ENCODE measurements around the gene STUM. TPM values are rescaled to one million over a fixed set of nuclear protein-coding genes. Genes with fewer than 3 reads are reported as not detected.

The STUM gene
- total RNA-seq, 1 donor from 2014 or later, result 3.0 TPM

DNA sequence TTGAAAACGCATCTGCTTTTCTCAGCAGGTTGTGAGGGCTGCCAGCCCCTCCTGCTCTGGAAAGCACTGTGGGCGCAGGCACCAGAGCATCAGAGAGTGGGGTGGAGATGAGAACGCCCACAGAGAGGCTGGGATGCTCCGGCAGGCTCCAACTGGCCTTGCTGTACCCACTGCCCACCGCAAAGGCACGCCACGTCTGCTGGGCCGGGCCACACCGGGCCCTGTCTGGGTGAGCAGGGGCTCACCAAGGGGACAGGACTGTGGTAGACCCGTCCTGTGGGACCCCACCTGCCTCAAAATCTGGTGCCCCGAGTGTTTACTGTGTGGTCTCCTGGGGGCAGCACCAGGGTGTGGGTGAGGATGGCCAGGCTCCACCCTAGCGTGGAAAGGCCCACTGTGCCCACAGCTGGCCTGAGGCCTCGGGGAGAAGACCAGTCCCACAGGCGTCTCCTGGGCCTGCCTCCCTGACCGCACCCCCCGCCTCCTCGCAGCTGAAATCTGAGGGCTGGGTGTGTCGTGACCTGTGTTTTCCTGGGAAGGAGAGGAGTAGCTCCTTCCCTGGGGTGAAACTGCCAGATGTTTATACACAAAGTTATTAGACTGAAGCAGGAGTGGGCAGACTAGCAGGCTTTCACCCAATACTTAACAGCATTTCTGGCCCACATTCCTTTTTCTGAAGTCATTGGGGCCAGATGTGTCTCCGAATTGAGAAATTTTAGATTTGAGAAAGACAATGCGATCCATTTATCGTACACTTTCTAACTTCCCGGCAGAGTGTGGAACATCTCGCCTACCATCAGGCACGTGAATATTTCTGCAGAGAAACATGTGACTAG, 53.8 kb downstream of the STUM start:
- H3K27ac ChIP-seq, result peak overlapping the region; percentile 64 to 73
- intact Hi-C loops (cut with DNase I), result loop anchor here (10.0 kb wide), 1 partner anchor 188 kb away; no protein-coding TSS in a partner anchor
- H3K4me3 ChIP-seq, result peak overlapping the region in 1 of 2 donors; percentile 2

DNA sequence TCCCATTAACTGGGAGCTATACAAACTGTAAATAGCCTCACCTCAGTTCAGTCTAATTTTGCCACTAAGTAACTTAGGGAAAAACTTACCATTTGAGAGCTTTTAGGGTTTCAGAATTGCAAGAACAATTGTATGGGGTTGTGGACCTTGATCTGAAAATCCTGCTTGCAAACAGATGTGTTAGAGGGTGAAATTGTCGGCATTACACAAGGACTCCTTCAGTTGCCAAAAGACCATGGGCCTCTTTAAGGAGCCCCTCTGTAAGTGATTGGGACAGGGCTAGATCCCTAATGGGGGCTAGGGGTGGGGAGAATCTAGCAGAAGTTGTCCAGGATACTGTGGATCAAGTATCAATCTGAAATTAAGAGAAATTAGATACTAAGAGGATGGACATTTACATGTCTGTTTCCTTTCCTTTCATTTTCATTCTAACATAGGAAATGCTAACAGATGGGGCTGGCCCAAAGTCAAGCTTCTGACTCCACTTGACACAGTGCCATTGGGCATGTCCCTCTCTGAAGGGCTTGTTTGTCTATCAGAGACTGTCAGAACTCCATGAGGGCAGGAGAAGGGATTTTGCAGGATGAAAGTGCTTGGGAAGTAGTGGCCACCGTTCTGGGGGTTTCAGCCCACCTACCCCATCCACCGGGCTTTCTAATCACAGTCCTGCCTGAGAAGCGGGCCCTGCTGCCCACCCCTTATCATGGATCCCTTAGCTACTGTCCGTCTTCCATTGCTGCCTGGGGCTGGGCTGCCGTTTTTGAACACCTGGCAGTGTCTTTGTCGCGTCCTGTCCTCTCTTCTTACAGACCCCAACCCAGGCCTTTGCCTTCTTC, 54.7 kb downstream of the STUM start:
- peak overlapping the region; percentile 14 to 73 for H3K27ac ChIP-seq
- no peaks in the 10 kb centered on the region for H3K27me3 ChIP-seq
- DNase-seq (ENCODE audit: low spot score in 2 of 2), result peak in 1 of 2 donors; percentile 81
- intact Hi-C loops (cut with DNase I), result loop anchor here (10.0 kb wide), 1 partner anchor 188 kb away; no protein-coding TSS in a partner anchor
- no peaks in the 10 kb centered on the region for H3K36me3 ChIP-seq
- H3K9me3 ChIP-seq, result no peaks in the 10 kb centered on the region
- H3K4me1 ChIP-seq, result peaks cover 4 to 15% of the 10 kb centered on the region in 2 donors
- TF ChIP-seq, protein P1, sequence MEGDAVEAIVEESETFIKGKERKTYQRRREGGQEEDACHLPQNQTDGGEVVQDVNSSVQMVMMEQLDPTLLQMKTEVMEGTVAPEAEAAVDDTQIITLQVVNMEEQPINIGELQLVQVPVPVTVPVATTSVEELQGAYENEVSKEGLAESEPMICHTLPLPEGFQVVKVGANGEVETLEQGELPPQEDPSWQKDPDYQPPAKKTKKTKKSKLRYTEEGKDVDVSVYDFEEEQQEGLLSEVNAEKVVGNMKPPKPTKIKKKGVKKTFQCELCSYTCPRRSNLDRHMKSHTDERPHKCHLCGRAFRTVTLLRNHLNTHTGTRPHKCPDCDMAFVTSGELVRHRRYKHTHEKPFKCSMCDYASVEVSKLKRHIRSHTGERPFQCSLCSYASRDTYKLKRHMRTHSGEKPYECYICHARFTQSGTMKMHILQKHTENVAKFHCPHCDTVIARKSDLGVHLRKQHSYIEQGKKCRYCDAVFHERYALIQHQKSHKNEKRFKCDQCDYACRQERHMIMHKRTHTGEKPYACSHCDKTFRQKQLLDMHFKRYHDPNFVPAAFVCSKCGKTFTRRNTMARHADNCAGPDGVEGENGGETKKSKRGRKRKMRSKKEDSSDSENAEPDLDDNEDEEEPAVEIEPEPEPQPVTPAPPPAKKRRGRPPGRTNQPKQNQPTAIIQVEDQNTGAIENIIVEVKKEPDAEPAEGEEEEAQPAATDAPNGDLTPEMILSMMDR (IDR thresholded peaks at IDR 0.05), result no peak
- peak overlapping the region in 1 of 2 donors; percentile 2 for H3K4me3 ChIP-seq

More for the DNA sequence above, 53.8 kb downstream of the STUM start:
- Histone ChIP-seq H3K27me3 (no peaks in the 10 kb centered on the region), H3K36me3 (no peaks in the 10 kb centered on the region), H3K4me1 (peaks cover 4 to 15% of the 10 kb centered on the region in 2 donors), H3K9me3 (no peaks in the 10 kb centered on the region)
- peak in 1 of 2 donors; percentile 69 for DNase-seq (ENCODE audit: low spot score in 2 of 2)
- TF ChIP-seq, protein P1 (IDR thresholded peaks at IDR 0.05), result no peak

DNA sequence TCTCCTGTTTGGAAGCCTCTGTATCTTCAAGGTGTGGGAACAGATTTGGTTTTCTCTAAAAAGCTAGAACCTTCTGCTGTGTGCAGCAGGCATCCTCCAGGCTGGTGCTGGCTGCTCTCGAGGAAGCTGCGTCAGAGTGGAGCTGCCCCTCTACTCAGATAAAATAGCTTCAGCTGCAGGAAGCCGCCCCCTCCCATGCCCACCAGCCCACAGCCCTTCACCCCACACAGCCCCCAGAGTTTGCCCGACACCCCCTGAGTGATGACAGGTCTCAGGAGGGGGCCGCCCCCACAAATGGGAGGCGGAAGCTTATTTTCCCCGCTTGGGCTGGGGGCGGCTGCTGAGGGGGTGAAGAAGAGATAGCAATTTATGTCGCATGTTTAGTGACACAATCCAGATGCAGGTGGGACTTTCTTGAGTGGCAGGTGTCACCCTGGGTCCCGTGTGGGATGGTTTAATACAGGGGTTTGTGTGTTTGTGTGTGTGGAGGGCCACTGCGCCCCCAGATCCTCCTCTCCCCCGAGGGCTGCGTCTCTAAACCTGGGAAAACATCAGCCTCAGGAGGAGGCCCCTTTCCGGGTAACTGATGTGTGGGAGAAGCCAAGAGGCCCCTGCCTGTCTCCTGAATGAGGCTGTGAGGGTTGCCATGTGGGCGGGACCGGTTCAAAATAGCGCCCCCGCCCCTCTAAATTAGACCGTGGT, 55.4 kb downstream of the STUM start:
- Histone ChIP-seq H3K4me3 (no peak overlapping the region), H3K36me3 (no peaks in the 10 kb centered on the region), H3K27ac (peak overlapping the region in 1 of 2 donors; percentile 73), H3K4me1 (peaks cover 4 to 15% of the 10 kb centered on the region in 2 donors), H3K27me3 (no peaks in the 10 kb centered on the region), H3K9me3 (no peaks in the 10 kb centered on the region)
- no peak for DNase-seq (ENCODE audit: low spot score in 2 of 2)
- TF ChIP-seq, protein P1 (IDR thresholded peaks at IDR 0.05), result no peak
- intact Hi-C loops (cut with DNase I), result loop anchor here (10.0 kb wide), 1 partner anchor 189 kb away; no protein-coding TSS in a partner anchor

DNA sequence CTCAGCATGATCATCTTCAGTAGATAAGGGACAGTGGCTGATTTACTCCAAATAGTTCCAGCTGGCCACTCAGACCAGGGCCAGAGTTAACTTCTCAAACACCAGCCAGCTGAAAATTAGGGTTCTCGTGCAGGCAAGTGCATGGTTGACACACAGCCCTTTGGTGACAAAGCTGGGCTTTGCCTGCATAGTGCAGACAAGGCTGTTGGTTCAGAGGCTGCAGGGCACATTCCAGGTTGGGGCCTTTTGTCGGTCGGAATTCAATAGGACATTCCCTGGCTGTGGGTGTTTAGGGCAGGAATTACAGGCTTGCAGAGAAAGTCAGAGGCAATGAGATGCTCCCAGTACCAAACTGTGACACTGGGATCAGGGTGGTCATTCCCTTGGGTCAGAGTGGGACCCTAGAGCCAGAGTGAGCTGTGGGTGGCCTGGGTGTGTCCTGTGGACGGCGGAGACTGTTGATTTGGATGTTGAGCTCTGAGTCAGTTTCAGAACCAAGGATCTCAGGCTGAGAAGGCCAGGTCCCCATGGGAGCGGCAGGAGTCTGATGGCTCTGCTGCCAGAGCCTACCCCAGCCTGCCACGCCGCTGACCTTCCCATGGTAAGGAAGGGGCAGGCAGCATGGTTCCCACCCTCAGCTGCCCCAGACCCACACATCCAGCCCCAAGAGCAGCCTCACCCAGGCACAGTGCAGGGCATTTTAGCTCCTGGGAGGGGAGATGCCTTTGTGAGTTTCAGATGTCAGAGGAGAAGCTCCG, 56.2 kb downstream of the STUM start:
- no peaks in the 10 kb centered on the region for H3K9me3 ChIP-seq
- TF ChIP-seq, protein P1 (IDR thresholded peaks at IDR 0.05), result no peak
- no peak overlapping the region for H3K27ac ChIP-seq
- no peaks in the 10 kb centered on the region for H3K27me3 ChIP-seq
- no peak for DNase-seq (ENCODE audit: low spot score in 2 of 2)
- peaks cover 4 to 15% of the 10 kb centered on the region in 2 donors for H3K4me1 ChIP-seq
- H3K36me3 ChIP-seq, result no peaks in the 10 kb centered on the region
- intact Hi-C loops (cut with DNase I), result loop anchor here (10.0 kb wide), 1 partner anchor 190 kb away; no protein-coding TSS in a partner anchor
- H3K4me3 ChIP-seq, result no peak overlapping the region
